ENCODE results near the gene ZNF333. TPM values are rescaled to one million over a fixed set of nuclear protein-coding genes. Genes with fewer than 3 reads are reported as not detected.
A peak's percentile ranks its signal among the peaks of the same experiment; 100 is the strongest.

Gene ZNF333
- 10 to 100 TPM; 14.2 to 18.2 TPM for total RNA-seq

DNA sequence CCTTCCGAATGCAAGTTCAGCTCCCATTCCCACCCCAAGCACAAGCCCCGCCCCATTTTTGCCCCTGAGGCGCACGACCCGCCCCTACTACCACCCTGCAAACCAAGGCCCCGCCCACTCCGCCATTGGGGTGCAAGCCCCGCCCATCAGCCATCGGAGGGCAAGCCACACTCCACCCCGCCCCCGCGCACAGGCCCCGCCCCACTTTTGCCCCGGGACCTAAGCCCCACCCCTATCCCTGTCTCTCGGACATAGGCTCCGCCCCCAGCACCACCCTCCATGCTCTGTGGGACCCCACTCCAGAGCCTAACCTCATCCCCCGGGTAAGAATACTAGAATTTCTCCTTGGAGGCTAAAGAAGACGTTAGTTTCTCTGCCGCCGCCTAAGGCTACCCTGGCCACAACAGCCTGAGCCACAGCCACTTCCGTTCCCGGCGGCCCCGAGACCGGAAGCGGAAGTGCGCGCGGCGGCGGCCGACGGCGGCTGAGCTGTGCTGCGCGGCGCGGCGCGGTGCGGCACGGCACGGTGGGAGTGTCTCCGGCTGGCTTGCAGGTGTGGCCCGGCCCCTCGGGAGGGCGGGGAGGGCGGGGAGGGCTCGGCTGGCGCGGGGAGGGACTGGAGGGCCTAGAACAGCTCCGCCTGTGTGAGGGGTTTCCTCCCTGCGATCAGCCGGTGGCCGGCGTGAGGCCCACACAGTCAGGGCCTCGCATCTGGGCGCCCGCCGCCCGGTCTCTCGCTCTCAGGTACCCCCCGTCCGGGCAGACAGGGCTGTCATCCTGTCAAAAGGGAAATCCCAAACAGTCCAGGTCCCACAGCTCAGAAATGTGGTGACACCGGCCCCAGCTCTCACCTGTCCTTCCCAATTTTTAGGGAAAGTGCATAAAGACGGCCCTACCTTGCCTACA lies at the start of gene ZNF333:
TSS of gene ZNF333 (plus strand) at position 451 of the 906 bp plus-strand sequence. CDS start 3,444 bp downstream, outside the sequence.
- DNase-seq (peak; percentile 95 to 98 (median 96)), ATAC-seq (peak; percentile 96)
- Histone ChIP-seq H3K27ac (peak within 1 kb of the TSS; percentile 88 to 97 (median 92)), H3K4me3 (peak within 1 kb of the TSS; percentile 35 to 78), H3K9me3 (no peaks in the 10 kb centered on the region), H3K4me1 (peaks cover 15% of the 10 kb centered on the region), H3K36me3 (replicated peaks in 1 of 2; ENCODE audit: insufficient read depth in 1 of 2, low read depth in 2 of 2) (no peaks in the 10 kb centered on the region), H3K27me3 (no peaks in the 10 kb centered on the region)
- 1 to 3% methylated on average over 15 to 61 of the region's 66 CpGs for WGBS, 2 donors
- TF ChIP-seq, protein P1, sequence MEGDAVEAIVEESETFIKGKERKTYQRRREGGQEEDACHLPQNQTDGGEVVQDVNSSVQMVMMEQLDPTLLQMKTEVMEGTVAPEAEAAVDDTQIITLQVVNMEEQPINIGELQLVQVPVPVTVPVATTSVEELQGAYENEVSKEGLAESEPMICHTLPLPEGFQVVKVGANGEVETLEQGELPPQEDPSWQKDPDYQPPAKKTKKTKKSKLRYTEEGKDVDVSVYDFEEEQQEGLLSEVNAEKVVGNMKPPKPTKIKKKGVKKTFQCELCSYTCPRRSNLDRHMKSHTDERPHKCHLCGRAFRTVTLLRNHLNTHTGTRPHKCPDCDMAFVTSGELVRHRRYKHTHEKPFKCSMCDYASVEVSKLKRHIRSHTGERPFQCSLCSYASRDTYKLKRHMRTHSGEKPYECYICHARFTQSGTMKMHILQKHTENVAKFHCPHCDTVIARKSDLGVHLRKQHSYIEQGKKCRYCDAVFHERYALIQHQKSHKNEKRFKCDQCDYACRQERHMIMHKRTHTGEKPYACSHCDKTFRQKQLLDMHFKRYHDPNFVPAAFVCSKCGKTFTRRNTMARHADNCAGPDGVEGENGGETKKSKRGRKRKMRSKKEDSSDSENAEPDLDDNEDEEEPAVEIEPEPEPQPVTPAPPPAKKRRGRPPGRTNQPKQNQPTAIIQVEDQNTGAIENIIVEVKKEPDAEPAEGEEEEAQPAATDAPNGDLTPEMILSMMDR (IDR thresholded peaks at IDR 0.05), result peak in 2 of 7 experiments; percentile 9 to 26
- TF ChIP-seq POLR2A (IDR thresholded peaks at IDR 0.05), result peak; percentile 36 to 67 (median 63)
- intact Hi-C loops (cut with DNase I), result loop anchor here (10.0 kb wide), 1 partner anchor 125 kb away; no protein-coding TSS in a partner anchor

DNA sequence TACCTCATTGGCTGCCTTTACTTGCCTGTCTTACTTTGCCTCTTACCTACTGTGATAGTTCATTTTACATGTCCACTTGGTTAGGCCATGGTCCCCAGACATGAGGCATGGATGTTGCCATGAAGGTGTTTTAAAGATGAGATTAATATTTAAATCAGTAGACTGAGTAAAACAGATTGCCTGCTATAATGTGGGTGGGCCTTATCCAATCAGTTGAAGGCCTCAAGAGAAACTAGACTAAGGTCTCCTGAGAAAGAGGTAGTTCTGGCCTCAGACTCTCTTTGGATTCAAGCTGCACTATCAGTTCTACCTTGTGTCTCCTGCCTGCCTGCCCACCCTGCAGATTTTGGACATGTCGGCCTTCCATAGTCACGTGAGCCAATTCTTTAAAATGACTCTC lies 41.3 kb upstream of the ZNF333 start:
- Histone ChIP-seq H3K27me3 (no peaks in the 10 kb centered on the region), H3K9me3 (no peaks in the 10 kb centered on the region), H3K4me1 (no peaks in the 10 kb centered on the region), H3K27ac (no peak overlapping the region), H3K36me3 (replicated peaks in 1 of 2; ENCODE audit: insufficient read depth in 1 of 2, low read depth in 2 of 2) (no peaks in the 10 kb centered on the region), H3K4me3 (no peak overlapping the region)
- intact Hi-C loops (cut with DNase I), result no loop called here
- DNase-seq (no peak), ATAC-seq (no peak)
- no peak for TF ChIP-seq POLR2A (IDR thresholded peaks at IDR 0.05)
- TF ChIP-seq, protein P1 (IDR thresholded peaks at IDR 0.05), result no peak
- 82 to 84% methylated on average over 2 of the region's 2 CpGs for WGBS, 2 donors

DNA sequence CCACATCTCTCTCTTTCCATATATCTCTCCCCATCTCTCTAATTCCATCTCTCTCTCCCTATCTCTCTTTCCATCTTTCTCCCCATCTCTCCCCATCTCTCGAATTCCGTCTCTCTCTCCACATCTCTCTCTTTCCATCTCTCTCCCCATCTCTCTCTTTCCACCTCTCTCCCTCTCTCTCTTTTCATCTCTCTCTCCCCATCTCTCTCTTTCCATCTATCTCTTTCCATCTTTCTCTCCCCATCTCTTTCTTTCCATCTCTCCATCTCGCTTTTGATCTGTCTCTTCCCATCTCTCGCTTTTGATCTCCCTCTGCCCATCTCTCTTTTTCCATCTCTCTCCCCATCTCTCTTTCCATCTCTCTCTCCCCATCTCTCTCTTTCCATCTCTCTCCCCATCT lies 40.8 kb upstream of the ZNF333 start:
- intact Hi-C loops (cut with DNase I), result no loop called here
- DNase-seq, result no peak
- WGBS, 2 donors, result 43 to 49% methylated on average over 4 of the region's 4 CpGs
- H3K9me3 ChIP-seq, result no peaks in the 10 kb centered on the region
- H3K27me3 ChIP-seq, result no peaks in the 10 kb centered on the region
- no peak for TF ChIP-seq POLR2A (IDR thresholded peaks at IDR 0.05)
- TF ChIP-seq, protein P1 (IDR thresholded peaks at IDR 0.05), result no peak
- H3K36me3 ChIP-seq (replicated peaks in 1 of 2; ENCODE audit: insufficient read depth in 1 of 2, low read depth in 2 of 2), result no peaks in the 10 kb centered on the region
- H3K27ac ChIP-seq, result no peak overlapping the region
- ATAC-seq, result no peak
- H3K4me3 ChIP-seq, result no peak overlapping the region
- H3K4me1 ChIP-seq, result no peaks in the 10 kb centered on the region

DNA sequence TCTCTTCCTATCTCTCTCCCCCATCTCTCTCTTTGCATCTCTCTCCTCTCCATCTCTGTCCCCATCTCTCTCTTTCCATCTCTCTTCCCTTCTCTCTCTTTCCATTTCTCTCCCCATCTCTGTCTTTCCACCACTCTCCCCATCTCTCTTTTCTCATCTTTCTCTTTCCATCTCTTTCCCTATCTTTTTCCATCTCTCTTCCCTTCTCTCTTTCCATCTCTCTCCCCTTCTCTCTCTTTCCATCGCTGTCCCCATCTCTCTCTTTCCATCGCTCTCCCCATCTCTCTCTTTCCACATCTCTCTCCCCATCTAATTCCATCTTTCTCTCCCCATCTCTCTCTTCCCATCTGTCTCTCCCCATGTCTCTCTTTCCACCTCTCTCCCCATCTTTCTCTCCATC lies 39.7 kb upstream of the ZNF333 start:
- ATAC-seq, result no peak
- WGBS, 2 donors, result 55 to 78% methylated on average over 2 of the region's 2 CpGs
- Histone ChIP-seq H3K36me3 (replicated peaks in 1 of 2; ENCODE audit: insufficient read depth in 1 of 2, low read depth in 2 of 2) (no peaks in the 10 kb centered on the region), H3K27me3 (no peaks in the 10 kb centered on the region), H3K4me3 (no peak overlapping the region), H3K9me3 (no peaks in the 10 kb centered on the region), H3K27ac (no peak overlapping the region), H3K4me1 (no peaks in the 10 kb centered on the region)
- no peak for DNase-seq
- intact Hi-C loops (cut with DNase I), result no loop called here
- TF ChIP-seq, protein P1 (IDR thresholded peaks at IDR 0.05), result no peak
- TF ChIP-seq POLR2A (IDR thresholded peaks at IDR 0.05), result no peak
